Measurements from ENCODE around the gene CLEC4F. TPM values are rescaled to one million over a fixed set of nuclear protein-coding genes. Genes with fewer than 3 reads are reported as not detected.

The CLEC4F gene
- total RNA-seq, 1 experiment from 2014 or later = not detected

- Histone ChIP-seq H2AFZ (ENCODE audit: low read length) (no peak overlapping the region), H3K4me1 (ENCODE audit: low read length) (peaks cover 8% of the 10 kb centered on the region), H4K20me1 (ENCODE audit: insufficient read depth, low read depth, low read length) (no peaks in the 10 kb centered on the region), H3K27me3 (ENCODE audit: low read length) (no peaks in the 10 kb centered on the region), H3K9me2 (replicated peaks; ENCODE audit: insufficient read depth, low read length) (no peaks in the 10 kb centered on the region), H3K9me3 (ENCODE audit: low read length) (no peaks in the 10 kb centered on the region), H3K4me3 (ENCODE audit: low read length) (no peak overlapping the region), H3K79me2 (ENCODE audit: low read length) (no peaks in the 10 kb centered on the region), H3K27ac (ENCODE audit: low read length) (no peak overlapping the region), H3K4me2 (ENCODE audit: low read depth, low read length, poor library complexity, severe bottlenecking) (no peak overlapping the region), H3K36me3 (ENCODE audit: insufficient read depth, low read length) (no peaks in the 10 kb centered on the region), H3K9ac (ENCODE audit: low read length) (no peak overlapping the region)
- DNase-seq = no peak
Measured at GRCh38 chr2:70830366-70830765, 10.0 kb upstream of the CLEC4F start.

DNA sequence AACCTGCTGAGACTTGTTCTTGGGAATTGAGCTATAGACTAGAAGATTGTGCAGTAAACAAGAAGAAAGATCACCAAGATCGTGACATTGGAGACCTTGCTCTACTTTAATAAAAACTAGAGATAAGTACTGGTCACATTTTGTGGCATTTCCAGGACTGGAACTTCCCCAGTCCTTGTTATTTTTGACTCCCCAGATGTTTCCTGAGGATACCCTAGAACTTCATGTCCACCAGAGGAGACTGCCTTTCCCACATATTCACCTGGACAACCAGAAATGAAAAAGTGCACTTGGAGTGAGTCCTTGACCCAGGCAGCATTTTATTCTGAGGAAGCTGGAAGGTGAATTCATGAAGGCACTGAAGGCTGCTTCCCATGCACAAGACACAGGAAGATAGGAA, 9.5 kb upstream of the CLEC4F start:
- Histone ChIP-seq H4K20me1 (ENCODE audit: insufficient read depth, low read depth, low read length) (no peaks in the 10 kb centered on the region), H3K4me1 (ENCODE audit: low read length) (peaks cover 8% of the 10 kb centered on the region), H3K4me2 (ENCODE audit: low read depth, low read length, poor library complexity, severe bottlenecking) (no peak overlapping the region), H2AFZ (ENCODE audit: low read length) (no peak overlapping the region), H3K27me3 (ENCODE audit: low read length) (no peaks in the 10 kb centered on the region), H3K27ac (ENCODE audit: low read length) (no peak overlapping the region), H3K36me3 (ENCODE audit: insufficient read depth, low read length) (no peaks in the 10 kb centered on the region), H3K9me3 (ENCODE audit: low read length) (no peaks in the 10 kb centered on the region), H3K9me2 (replicated peaks; ENCODE audit: insufficient read depth, low read length) (no peaks in the 10 kb centered on the region), H3K9ac (ENCODE audit: low read length) (no peak overlapping the region), H3K79me2 (ENCODE audit: low read length) (no peaks in the 10 kb centered on the region), H3K4me3 (ENCODE audit: low read length) (no peak overlapping the region)
- no peak for DNase-seq

DNA sequence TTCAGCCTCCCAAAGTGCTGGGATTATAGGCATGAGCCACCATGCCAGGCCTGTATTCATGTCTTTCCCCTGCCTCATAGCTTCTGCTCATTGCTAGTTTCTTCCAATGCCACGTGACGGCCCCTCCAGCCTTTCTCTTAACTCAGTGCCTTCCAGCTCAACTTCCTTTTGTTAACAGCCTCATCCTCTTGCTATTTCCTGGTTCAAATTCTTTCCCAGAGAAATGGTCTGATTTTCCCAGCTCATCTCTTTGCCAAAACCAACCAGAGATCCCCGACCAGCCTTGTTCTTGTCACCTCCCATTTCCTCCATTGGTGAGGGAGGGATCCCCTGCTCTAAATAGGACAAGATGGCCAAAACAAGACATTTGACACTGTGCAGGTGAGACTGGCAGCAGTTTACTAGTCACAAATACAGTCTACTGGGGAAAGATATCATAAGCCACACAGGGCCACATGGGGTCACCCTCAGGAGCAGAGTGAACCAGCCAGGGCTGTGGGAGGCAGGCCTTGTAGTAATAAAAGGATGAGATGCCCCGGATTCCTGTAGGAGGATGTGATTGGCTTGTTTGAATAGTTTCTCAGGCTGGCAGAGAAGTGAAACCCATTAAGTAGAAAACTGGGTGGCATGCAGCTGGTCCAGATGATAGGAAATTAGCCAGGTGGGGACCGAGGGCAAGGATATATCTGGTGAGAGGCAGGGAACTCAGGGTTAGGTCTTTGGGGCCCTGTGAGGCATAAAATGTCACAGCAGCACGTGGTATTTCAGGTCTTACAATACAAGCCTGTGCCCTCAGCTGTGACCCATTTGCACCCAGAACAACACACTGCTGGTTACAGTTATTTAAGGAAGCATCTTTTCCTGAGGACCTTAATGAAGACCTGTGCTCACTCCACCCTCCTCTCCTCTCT, 8.8 kb upstream of the CLEC4F start:
- H3K9ac ChIP-seq (ENCODE audit: low read length) = no peak overlapping the region
- no peaks in the 10 kb centered on the region for H3K27me3 ChIP-seq (ENCODE audit: low read length)
- H3K4me3 ChIP-seq (ENCODE audit: low read length) = no peak overlapping the region
- no peak for DNase-seq
- no peaks in the 10 kb centered on the region for H3K9me3 ChIP-seq (ENCODE audit: low read length)
- no peaks in the 10 kb centered on the region for H3K9me2 ChIP-seq (replicated peaks; ENCODE audit: insufficient read depth, low read length)
- H2AFZ ChIP-seq (ENCODE audit: low read length) = no peak overlapping the region
- peaks cover 8% of the 10 kb centered on the region for H3K4me1 ChIP-seq (ENCODE audit: low read length)
- no peaks in the 10 kb centered on the region for H3K36me3 ChIP-seq (ENCODE audit: insufficient read depth, low read length)
- no peaks in the 10 kb centered on the region for H4K20me1 ChIP-seq (ENCODE audit: insufficient read depth, low read depth, low read length)
- no peak overlapping the region for H3K4me2 ChIP-seq (ENCODE audit: low read depth, low read length, poor library complexity, severe bottlenecking)
- H3K27ac ChIP-seq (ENCODE audit: low read length) = no peak overlapping the region
- H3K79me2 ChIP-seq (ENCODE audit: low read length) = no peaks in the 10 kb centered on the region

GRCh38 chr2:70828115-70828514, 7.7 kb upstream of the CLEC4F start:
- Histone ChIP-seq H3K27me3 (ENCODE audit: low read length) (no peaks in the 10 kb centered on the region), H3K36me3 (ENCODE audit: insufficient read depth, low read length) (no peaks in the 10 kb centered on the region), H3K4me1 (ENCODE audit: low read length) (peaks cover 8% of the 10 kb centered on the region), H4K20me1 (ENCODE audit: insufficient read depth, low read depth, low read length) (no peaks in the 10 kb centered on the region), H3K9me2 (replicated peaks; ENCODE audit: insufficient read depth, low read length) (no peaks in the 10 kb centered on the region), H3K79me2 (ENCODE audit: low read length) (no peaks in the 10 kb centered on the region), H3K9ac (ENCODE audit: low read length) (no peak overlapping the region), H3K4me2 (ENCODE audit: low read depth, low read length, poor library complexity, severe bottlenecking) (no peak overlapping the region), H3K4me3 (ENCODE audit: low read length) (no peak overlapping the region), H3K9me3 (ENCODE audit: low read length) (no peaks in the 10 kb centered on the region), H3K27ac (ENCODE audit: low read length) (no peak overlapping the region), H2AFZ (ENCODE audit: low read length) (no peak overlapping the region)
- DNase-seq = no peak

DNA sequence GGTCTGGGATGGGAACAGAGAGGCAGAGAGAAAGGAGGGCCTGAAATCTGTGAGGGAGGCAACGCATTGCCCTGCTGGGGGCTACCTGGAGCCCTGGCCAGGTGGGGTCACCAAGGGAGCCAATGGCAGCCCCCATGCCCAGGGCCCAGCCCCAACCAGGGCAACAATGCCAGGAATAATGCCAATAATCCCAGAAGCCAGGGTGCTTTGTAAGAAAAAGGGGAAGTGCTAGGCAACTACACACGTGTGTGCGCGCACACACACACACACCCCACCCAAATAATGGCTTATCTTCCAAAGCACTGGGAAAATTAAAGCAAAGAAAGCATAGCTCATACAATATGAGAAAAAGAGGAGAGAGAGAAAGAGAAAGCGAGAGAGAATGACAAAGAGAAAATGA, 7.0 kb upstream of the CLEC4F start:
- Histone ChIP-seq H2AFZ (ENCODE audit: low read length) (no peak overlapping the region), H3K79me2 (ENCODE audit: low read length) (no peaks in the 10 kb centered on the region), H3K27ac (ENCODE audit: low read length) (no peak overlapping the region), H3K9ac (ENCODE audit: low read length) (no peak overlapping the region), H3K4me2 (ENCODE audit: low read depth, low read length, poor library complexity, severe bottlenecking) (no peak overlapping the region), H3K36me3 (ENCODE audit: insufficient read depth, low read length) (no peaks in the 10 kb centered on the region), H3K4me1 (ENCODE audit: low read length) (peaks cover 8% of the 10 kb centered on the region), H3K27me3 (ENCODE audit: low read length) (no peaks in the 10 kb centered on the region), H4K20me1 (ENCODE audit: insufficient read depth, low read depth, low read length) (no peaks in the 10 kb centered on the region), H3K9me3 (ENCODE audit: low read length) (no peaks in the 10 kb centered on the region), H3K4me3 (ENCODE audit: low read length) (no peak overlapping the region), H3K9me2 (replicated peaks; ENCODE audit: insufficient read depth, low read length) (no peaks in the 10 kb centered on the region)
- DNase-seq = no peak

- Histone ChIP-seq H3K4me2 (ENCODE audit: low read depth, low read length, poor library complexity, severe bottlenecking) (no peak overlapping the region), H3K9me2 (replicated peaks; ENCODE audit: insufficient read depth, low read length) (no peaks in the 10 kb centered on the region), H3K4me1 (ENCODE audit: low read length) (peaks cover 8% of the 10 kb centered on the region), H3K27me3 (ENCODE audit: low read length) (no peaks in the 10 kb centered on the region), H3K9me3 (ENCODE audit: low read length) (no peaks in the 10 kb centered on the region), H2AFZ (ENCODE audit: low read length) (no peak overlapping the region), H4K20me1 (ENCODE audit: insufficient read depth, low read depth, low read length) (no peaks in the 10 kb centered on the region), H3K4me3 (ENCODE audit: low read length) (no peak overlapping the region), H3K9ac (ENCODE audit: low read length) (no peak overlapping the region), H3K36me3 (ENCODE audit: insufficient read depth, low read length) (no peaks in the 10 kb centered on the region), H3K79me2 (ENCODE audit: low read length) (no peaks in the 10 kb centered on the region), H3K27ac (ENCODE audit: low read length) (no peak overlapping the region)
- DNase-seq = no peak
Measured at GRCh38 chr2:70826696-70827350, 6.4 kb upstream of the CLEC4F start.

DNA sequence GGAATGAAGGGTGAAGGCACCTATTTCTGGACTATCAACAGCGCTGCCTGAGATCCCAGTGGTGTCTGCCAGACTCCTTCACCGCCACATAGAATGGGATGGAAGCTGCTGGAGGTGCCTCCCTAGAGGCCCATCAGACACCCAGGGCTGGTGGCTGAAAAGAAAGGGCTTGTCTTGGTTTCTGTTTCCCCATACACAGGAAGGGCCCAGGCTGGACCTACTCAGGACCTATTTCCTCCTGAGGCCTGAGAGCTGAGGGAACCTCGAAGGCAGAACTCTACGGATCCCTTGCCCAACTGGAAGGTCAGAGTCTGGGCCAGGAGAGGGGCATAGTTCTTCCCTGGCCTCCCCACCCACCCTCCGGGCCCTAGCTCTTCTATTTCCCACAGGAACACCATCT, 2.9 kb upstream of the CLEC4F start:
- Histone ChIP-seq H3K4me3 (ENCODE audit: low read length) (no peak overlapping the region), H4K20me1 (ENCODE audit: insufficient read depth, low read depth, low read length) (no peaks in the 10 kb centered on the region), H3K36me3 (ENCODE audit: insufficient read depth, low read length) (no peaks in the 10 kb centered on the region), H2AFZ (ENCODE audit: low read length) (no peak overlapping the region), H3K79me2 (ENCODE audit: low read length) (no peaks in the 10 kb centered on the region), H3K4me1 (ENCODE audit: low read length) (no peaks in the 10 kb centered on the region), H3K27me3 (ENCODE audit: low read length) (no peaks in the 10 kb centered on the region), H3K9ac (ENCODE audit: low read length) (no peak overlapping the region), H3K4me2 (ENCODE audit: low read depth, low read length, poor library complexity, severe bottlenecking) (no peak overlapping the region), H3K9me3 (ENCODE audit: low read length) (no peaks in the 10 kb centered on the region), H3K27ac (ENCODE audit: low read length) (no peak overlapping the region), H3K9me2 (replicated peaks; ENCODE audit: insufficient read depth, low read length) (no peaks in the 10 kb centered on the region)
- no peak for DNase-seq

GRCh38 chr2:70822843-70823242, 2.4 kb upstream of the CLEC4F start:
- no peak overlapping the region for H3K27ac ChIP-seq (ENCODE audit: low read length)
- no peaks in the 10 kb centered on the region for H4K20me1 ChIP-seq (ENCODE audit: insufficient read depth, low read depth, low read length)
- H3K9ac ChIP-seq (ENCODE audit: low read length) = no peak overlapping the region
- H3K36me3 ChIP-seq (ENCODE audit: insufficient read depth, low read length) = no peaks in the 10 kb centered on the region
- H2AFZ ChIP-seq (ENCODE audit: low read length) = no peak overlapping the region
- no peaks in the 10 kb centered on the region for H3K9me2 ChIP-seq (replicated peaks; ENCODE audit: insufficient read depth, low read length)
- no peaks in the 10 kb centered on the region for H3K27me3 ChIP-seq (ENCODE audit: low read length)
- DNase-seq = no peak
- no peaks in the 10 kb centered on the region for H3K9me3 ChIP-seq (ENCODE audit: low read length)
- no peak overlapping the region for H3K4me2 ChIP-seq (ENCODE audit: low read depth, low read length, poor library complexity, severe bottlenecking)
- H3K4me1 ChIP-seq (ENCODE audit: low read length) = no peaks in the 10 kb centered on the region
- no peaks in the 10 kb centered on the region for H3K79me2 ChIP-seq (ENCODE audit: low read length)
- no peak overlapping the region for H3K4me3 ChIP-seq (ENCODE audit: low read length)

Data from Karpas-422 (cell line).